Measurements from ENCODE around the gene GRPEL1. TPM values are rescaled to one million over a fixed set of nuclear protein-coding genes. Genes with fewer than 3 reads are reported as not detected.

The GRPEL1 gene
- total and polyA plus RNA-seq, 2 of the 13 experiments (the other 11 are each of a cell fraction or from before 2014, with no cell fraction given), result 32.3 to 141 TPM

DNA sequence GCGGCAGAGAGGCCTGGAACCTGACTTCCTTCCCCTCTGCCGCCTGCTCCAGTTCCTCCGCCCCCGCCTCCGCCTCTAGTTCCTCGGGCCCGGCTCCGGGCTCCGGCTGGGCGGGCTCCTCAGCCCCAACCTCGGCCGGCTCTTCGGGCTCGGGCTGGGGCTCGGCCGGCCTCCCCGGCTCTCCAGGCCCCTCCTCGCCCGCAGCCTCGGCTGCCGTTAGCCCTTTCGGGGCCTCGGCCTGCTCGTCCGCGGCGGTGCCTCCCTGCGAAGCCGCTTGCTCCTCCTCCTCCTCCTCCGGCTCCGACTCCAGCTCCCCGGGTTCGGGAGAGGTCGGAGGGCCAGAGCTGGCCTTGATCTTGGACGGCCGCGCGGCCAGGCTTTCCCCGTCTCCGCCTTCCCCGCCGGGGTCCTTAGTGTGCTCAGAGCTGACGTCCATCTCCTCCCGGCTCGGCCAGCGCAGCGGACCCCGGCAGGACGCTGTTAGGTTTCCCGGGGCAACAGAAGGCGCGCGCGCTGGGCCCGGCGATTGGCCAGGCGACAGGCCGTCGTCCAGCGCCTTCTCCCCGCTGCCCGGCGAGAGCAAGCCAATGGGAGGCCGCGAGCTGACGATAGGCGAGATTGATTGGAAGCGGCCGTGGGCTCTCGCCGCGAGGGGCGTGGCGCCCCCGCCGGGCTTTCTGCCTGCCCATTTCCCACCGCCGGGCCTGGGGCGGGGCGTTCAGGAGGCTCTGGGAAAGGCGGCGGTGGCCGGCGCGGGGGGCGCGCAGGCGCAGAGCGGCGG, 25.2 kb downstream of the GRPEL1 start (continued):
- TF ChIP-seq, protein P1, sequence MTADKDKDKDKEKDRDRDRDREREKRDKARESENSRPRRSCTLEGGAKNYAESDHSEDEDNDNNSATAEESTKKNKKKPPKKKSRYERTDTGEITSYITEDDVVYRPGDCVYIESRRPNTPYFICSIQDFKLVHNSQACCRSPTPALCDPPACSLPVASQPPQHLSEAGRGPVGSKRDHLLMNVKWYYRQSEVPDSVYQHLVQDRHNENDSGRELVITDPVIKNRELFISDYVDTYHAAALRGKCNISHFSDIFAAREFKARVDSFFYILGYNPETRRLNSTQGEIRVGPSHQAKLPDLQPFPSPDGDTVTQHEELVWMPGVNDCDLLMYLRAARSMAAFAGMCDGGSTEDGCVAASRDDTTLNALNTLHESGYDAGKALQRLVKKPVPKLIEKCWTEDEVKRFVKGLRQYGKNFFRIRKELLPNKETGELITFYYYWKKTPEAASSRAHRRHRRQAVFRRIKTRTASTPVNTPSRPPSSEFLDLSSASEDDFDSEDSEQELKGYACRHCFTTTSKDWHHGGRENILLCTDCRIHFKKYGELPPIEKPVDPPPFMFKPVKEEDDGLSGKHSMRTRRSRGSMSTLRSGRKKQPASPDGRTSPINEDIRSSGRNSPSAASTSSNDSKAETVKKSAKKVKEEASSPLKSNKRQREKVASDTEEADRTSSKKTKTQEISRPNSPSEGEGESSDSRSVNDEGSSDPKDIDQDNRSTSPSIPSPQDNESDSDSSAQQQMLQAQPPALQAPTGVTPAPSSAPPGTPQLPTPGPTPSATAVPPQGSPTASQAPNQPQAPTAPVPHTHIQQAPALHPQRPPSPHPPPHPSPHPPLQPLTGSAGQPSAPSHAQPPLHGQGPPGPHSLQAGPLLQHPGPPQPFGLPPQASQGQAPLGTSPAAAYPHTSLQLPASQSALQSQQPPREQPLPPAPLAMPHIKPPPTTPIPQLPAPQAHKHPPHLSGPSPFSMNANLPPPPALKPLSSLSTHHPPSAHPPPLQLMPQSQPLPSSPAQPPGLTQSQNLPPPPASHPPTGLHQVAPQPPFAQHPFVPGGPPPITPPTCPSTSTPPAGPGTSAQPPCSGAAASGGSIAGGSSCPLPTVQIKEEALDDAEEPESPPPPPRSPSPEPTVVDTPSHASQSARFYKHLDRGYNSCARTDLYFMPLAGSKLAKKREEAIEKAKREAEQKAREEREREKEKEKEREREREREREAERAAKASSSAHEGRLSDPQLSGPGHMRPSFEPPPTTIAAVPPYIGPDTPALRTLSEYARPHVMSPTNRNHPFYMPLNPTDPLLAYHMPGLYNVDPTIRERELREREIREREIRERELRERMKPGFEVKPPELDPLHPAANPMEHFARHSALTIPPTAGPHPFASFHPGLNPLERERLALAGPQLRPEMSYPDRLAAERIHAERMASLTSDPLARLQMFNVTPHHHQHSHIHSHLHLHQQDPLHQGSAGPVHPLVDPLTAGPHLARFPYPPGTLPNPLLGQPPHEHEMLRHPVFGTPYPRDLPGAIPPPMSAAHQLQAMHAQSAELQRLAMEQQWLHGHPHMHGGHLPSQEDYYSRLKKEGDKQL (CRISPR knock-in tag; IDR thresholded peaks at IDR 0.05; ENCODE audit: low read depth), result no peak
- no peak for TF ChIP-seq HNF1A (IDR thresholded peaks at IDR 0.05; ENCODE audit: low read depth)
- TF ChIP-seq HNF1A (CRISPR knock-in tag; IDR thresholded peaks at IDR 0.05; ENCODE audit: borderline replicate concordance), result no peak
- TF ChIP-seq KLF6 (CRISPR knock-in tag; IDR thresholded peaks at IDR 0.05), result no peak
- 0 out of 2 replicates have a peak, but pooled peaks have one; percentile 2 for TF ChIP-seq YEATS4 (CRISPR knock-in tag; IDR thresholded peaks at IDR 0.05; ENCODE audit: borderline replicate concordance)
- TF ChIP-seq POGK (CRISPR knock-in tag; conservative IDR thresholded peaks at IDR 0.05), result no peak
- TF ChIP-seq ZNF124 (CRISPR knock-in tag; IDR thresholded peaks at IDR 0.05), result no peak
- peak; percentile 79 for TF ChIP-seq ZBTB38 (CRISPR knock-in tag; IDR thresholded peaks at IDR 0.05)
- TF ChIP-seq, protein P2, sequence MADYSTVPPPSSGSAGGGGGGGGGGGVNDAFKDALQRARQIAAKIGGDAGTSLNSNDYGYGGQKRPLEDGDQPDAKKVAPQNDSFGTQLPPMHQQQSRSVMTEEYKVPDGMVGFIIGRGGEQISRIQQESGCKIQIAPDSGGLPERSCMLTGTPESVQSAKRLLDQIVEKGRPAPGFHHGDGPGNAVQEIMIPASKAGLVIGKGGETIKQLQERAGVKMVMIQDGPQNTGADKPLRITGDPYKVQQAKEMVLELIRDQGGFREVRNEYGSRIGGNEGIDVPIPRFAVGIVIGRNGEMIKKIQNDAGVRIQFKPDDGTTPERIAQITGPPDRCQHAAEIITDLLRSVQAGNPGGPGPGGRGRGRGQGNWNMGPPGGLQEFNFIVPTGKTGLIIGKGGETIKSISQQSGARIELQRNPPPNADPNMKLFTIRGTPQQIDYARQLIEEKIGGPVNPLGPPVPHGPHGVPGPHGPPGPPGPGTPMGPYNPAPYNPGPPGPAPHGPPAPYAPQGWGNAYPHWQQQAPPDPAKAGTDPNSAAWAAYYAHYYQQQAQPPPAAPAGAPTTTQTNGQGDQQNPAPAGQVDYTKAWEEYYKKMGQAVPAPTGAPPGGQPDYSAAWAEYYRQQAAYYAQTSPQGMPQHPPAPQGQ (CRISPR knock-in tag; IDR thresholded peaks at IDR 0.05; ENCODE audit: borderline replicate concordance), result no peak
- no peak for TF ChIP-seq HOMEZ (CRISPR knock-in tag; IDR thresholded peaks at IDR 0.05; ENCODE audit: low read depth)
- TF ChIP-seq RAD21 (CRISPR knock-in tag; IDR thresholded peaks at IDR 0.05), result peak; percentile 53
- no peak for TF ChIP-seq ZNF605 (CRISPR knock-in tag; IDR thresholded peaks at IDR 0.05)

Measured in HepG2 (cell line).